HepG2 (cell line): ENCODE measurements around the gene PRRC2A. TPM values are rescaled to one million over a fixed set of nuclear protein-coding genes. Genes with fewer than 3 reads are reported as not detected.

Experiments used
- FOXA1 ChIP-seq, 2 experiments: fragments of 450-650 bp in 1 of 2; sonication (generic) in 1 of 2; formaldehyde crosslinking in 1 of 2; IDR thresholded peaks; 2 replicates each; pipeline versions ENCODE4 v1.4.0 to v1.6.1; 2016 to 2020; ENCODE audit warnings: missing genetic modification reagents in 1 of 2
- FOXA3 ChIP-seq: IDR thresholded peaks from 2 replicates; pipeline ENCODE4 v1.6.1; 2016; ENCODE audit warnings: missing genetic modification reagents, missing compliant biosample characterization
- HNF4G ChIP-seq, 2 experiments: sonication (generic) in 1 of 2; formaldehyde crosslinking in 1 of 2; IDR thresholded peaks; 2 replicates each; pipeline versions ENCODE4 v1.4.0 to v1.6.1; 2011 to 2020; ENCODE audit warnings: borderline replicate concordance in 2 of 2, low read depth in 2 of 2, mild to moderate bottlenecking in 2 of 2, low read length in 1 of 2, missing genetic modification reagents in 1 of 2, moderate library complexity in 1 of 2
- IRF2 ChIP-seq: IDR thresholded peaks from 2 replicates; pipeline ENCODE4 v1.6.1; 2018; ENCODE audit warnings: missing genetic modification reagents, missing compliant biosample characterization
- PHF8 ChIP-seq: sonication (generic); formaldehyde crosslinking; IDR thresholded peaks from 2 replicates; pipeline ENCODE4 v1.5.0; 2020; ENCODE audit warnings: missing genetic modification reagents
- RBAK ChIP-seq: sonication (generic); formaldehyde crosslinking; IDR thresholded peaks from 2 replicates; pipeline ENCODE4 v1.5.1; 2020; ENCODE audit warnings: mild to moderate bottlenecking, missing genetic modification reagents
- RBM22 ChIP-seq: fragments of 200-400 bp; formaldehyde crosslinking; optimal IDR thresholded peaks from 2 replicates; pipeline ENCODE3; 2017; ENCODE audit warnings: mild to moderate bottlenecking, low read length, moderate library complexity
- RFXAP ChIP-seq: sonication (generic); formaldehyde crosslinking; IDR thresholded peaks from 2 replicates; pipeline ENCODE4 v1.4.0; 2020; ENCODE audit warnings: missing genetic modification reagents, borderline replicate concordance
- SAFB2 ChIP-seq: sonication (generic); formaldehyde crosslinking; IDR thresholded peaks from 2 replicates; pipeline ENCODE4 v1.5.1; 2020; ENCODE audit warnings: missing genetic modification reagents, low read depth, mild to moderate bottlenecking, borderline replicate concordance
- SP140L ChIP-seq: sonication (generic); formaldehyde crosslinking; IDR thresholded peaks from 2 replicates; pipeline ENCODE4 v1.4.0; 2020; ENCODE audit warnings: missing genetic modification reagents, borderline replicate concordance
- STAG1 ChIP-seq: sonication (generic); formaldehyde crosslinking; IDR thresholded peaks from 2 replicates; pipeline ENCODE4 v1.4.0; 2020; ENCODE audit warnings: missing genetic modification reagents
- ZBTB20 ChIP-seq: sonication (generic); formaldehyde crosslinking; IDR thresholded peaks from 2 replicates; pipeline ENCODE4 v1.8.1; 2023; ENCODE audit warnings: missing genetic modification reagents, low read depth, mild to moderate bottlenecking, borderline replicate concordance
- ZNF703 ChIP-seq: sonication (generic); formaldehyde crosslinking; IDR thresholded peaks from 2 replicates; pipeline ENCODE4 v1.5.1; 2020; ENCODE audit warnings: missing genetic modification reagents, mild to moderate bottlenecking, moderate library complexity, borderline replicate concordance
- ZNF713 ChIP-seq: sonication (generic); formaldehyde crosslinking; IDR thresholded peaks from 2 replicates; pipeline ENCODE4 v1.4.0; 2020; ENCODE audit warnings: mild to moderate bottlenecking, missing genetic modification reagents
- ZNF724P ChIP-seq: sonication (generic); formaldehyde crosslinking; IDR thresholded peaks from 2 replicates; pipeline ENCODE4 v1.8.0; 2022; ENCODE audit warnings: missing genetic modification reagents, borderline replicate concordance
- ZNF761 ChIP-seq: sonication (generic); formaldehyde crosslinking; conservative IDR thresholded peaks from 2 replicates; pipeline ENCODE4 v1.4.0; 2020; ENCODE audit warnings: mild to moderate bottlenecking, missing genetic modification reagents
- ZNF776 ChIP-seq: sonication (generic); formaldehyde crosslinking; IDR thresholded peaks from 2 replicates; pipeline ENCODE4 v1.4.0; 2020; ENCODE audit warnings: mild to moderate bottlenecking, missing genetic modification reagents
- polyA plus RNA-seq, 8 experiments: library from polyadenylated mRNA; depleted of rRNA in 3 of 8; stranded (reverse) in 7 of 8; unstranded in 1 of 8; fragments of >200 nt; fragmentation: Illumina TruSeq in 4 of 8; extraction: Trizol in 4 of 8; gene quantifications; 2 replicates each; pipeline versions ENCODE4 v1.2.1 to v1.2.3, GENCODE V29; 2011 to 2016; ENCODE audit warnings: low read depth in 4 of 8, missing spikeins in 1 of 8, mixed read lengths in 1 of 8; ENCODE audit not compliant: insufficient read depth in 1 of 8
- total RNA-seq, 5 experiments: library from RNA; depleted of rRNA; stranded (reverse); fragments of >200 nt; fragmentation: Illumina TruSeq; extraction: Trizol; gene quantifications; 2 replicates each; pipeline ENCODE4 v1.2.3, GENCODE V29; 2016; ENCODE audit warnings: low read depth in 1 of 5
- TF ChIP-seq, protein P1 (sequence below): sonication (generic); formaldehyde crosslinking; IDR thresholded peaks from 2 replicates; pipeline ENCODE4 v1.4.0; 2020; ENCODE audit warnings: missing genetic modification reagents, mild to moderate bottlenecking, borderline replicate concordance
- TF ChIP-seq, protein P2 (sequence below): sonication (generic); formaldehyde crosslinking; conservative IDR thresholded peaks from 2 replicates; pipeline ENCODE4 v1.4.0; 2020; ENCODE audit warnings: missing genetic modification reagents
- TF ChIP-seq, protein P3 (sequence below): sonication (generic); formaldehyde crosslinking; IDR thresholded peaks from 2 replicates; pipeline ENCODE4 v1.5.0; 2020; ENCODE audit warnings: missing genetic modification reagents
- TF ChIP-seq, protein P4 (sequence below): IDR thresholded peaks from 2 replicates; pipeline ENCODE4 v1.6.1; 2016; ENCODE audit warnings: low read depth, control low read depth

Gene PRRC2A
- total and polyA plus RNA-seq, 2 of the 13 experiments (the other 11 are each of a cell fraction or from before 2014, with no cell fraction given), result 38.9 to 47.4 TPM

DNA sequence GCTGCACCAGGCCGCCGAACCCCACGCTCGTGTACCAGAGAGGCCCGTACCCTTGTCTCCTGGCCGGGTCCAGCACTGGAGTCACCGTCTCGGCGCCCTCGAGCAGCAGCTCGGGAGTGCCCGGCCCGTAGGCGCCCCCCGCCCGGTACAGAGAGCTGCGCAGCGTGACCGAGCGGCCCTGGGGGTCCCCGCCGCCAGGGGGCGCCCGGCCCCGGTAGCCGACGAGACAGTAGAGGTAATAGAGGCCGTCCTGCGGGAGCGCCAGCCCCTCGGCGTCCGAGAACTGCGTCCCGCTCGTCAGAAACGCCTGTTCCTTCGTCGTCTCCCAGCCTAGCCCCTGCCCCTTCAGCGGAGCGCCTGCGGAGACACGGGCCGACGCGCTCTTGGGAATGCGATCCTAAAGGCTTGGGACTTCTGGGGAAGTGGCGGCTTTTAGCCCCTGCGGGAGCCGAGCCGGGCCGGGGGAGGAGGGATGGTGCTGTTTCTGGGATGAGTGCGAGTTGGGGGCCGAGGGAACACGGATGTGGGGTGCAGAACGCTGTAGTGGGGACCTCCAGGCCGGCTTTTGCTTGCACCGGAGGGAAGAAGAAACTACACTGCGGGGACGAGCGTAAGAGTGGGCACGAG, 39.6 kb upstream of the PRRC2A start (continued):
- TF ChIP-seq, protein P1, sequence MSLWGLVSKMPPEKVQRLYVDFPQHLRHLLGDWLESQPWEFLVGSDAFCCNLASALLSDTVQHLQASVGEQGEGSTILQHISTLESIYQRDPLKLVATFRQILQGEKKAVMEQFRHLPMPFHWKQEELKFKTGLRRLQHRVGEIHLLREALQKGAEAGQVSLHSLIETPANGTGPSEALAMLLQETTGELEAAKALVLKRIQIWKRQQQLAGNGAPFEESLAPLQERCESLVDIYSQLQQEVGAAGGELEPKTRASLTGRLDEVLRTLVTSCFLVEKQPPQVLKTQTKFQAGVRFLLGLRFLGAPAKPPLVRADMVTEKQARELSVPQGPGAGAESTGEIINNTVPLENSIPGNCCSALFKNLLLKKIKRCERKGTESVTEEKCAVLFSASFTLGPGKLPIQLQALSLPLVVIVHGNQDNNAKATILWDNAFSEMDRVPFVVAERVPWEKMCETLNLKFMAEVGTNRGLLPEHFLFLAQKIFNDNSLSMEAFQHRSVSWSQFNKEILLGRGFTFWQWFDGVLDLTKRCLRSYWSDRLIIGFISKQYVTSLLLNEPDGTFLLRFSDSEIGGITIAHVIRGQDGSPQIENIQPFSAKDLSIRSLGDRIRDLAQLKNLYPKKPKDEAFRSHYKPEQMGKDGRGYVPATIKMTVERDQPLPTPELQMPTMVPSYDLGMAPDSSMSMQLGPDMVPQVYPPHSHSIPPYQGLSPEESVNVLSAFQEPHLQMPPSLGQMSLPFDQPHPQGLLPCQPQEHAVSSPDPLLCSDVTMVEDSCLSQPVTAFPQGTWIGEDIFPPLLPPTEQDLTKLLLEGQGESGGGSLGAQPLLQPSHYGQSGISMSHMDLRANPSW, result peak; percentile 31; the same call in 1 of the 2 replicates
- no peak for TF ChIP-seq SP140L (CRISPR knock-in tag)
- TF ChIP-seq, protein P2, sequence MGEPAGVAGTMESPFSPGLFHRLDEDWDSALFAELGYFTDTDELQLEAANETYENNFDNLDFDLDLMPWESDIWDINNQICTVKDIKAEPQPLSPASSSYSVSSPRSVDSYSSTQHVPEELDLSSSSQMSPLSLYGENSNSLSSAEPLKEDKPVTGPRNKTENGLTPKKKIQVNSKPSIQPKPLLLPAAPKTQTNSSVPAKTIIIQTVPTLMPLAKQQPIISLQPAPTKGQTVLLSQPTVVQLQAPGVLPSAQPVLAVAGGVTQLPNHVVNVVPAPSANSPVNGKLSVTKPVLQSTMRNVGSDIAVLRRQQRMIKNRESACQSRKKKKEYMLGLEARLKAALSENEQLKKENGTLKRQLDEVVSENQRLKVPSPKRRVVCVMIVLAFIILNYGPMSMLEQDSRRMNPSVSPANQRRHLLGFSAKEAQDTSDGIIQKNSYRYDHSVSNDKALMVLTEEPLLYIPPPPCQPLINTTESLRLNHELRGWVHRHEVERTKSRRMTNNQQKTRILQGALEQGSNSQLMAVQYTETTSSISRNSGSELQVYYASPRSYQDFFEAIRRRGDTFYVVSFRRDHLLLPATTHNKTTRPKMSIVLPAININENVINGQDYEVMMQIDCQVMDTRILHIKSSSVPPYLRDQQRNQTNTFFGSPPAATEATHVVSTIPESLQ (CRISPR knock-in tag), result no peak
- TF ChIP-seq PHF8 (CRISPR knock-in tag), result peak; percentile 82
- peak; percentile 82 for TF ChIP-seq ZNF776 (CRISPR knock-in tag)
- TF ChIP-seq SAFB2 (CRISPR knock-in tag), result peak; percentile 74; the same call in 1 of the 2 replicates
- TF ChIP-seq ZNF713 (CRISPR knock-in tag), result 0 out of 2 replicates have a peak, but pooled peaks have one; percentile 43
- TF ChIP-seq STAG1 (CRISPR knock-in tag), result peak; percentile 76
- TF ChIP-seq ZNF761, result no peak
- TF ChIP-seq RFXAP (CRISPR knock-in tag), result 0 out of 2 replicates have a peak, but pooled peaks have one; percentile 19
- peak; percentile 52; the same call in 1 of the 2 replicates for TF ChIP-seq IRF2
- TF ChIP-seq, protein P3, sequence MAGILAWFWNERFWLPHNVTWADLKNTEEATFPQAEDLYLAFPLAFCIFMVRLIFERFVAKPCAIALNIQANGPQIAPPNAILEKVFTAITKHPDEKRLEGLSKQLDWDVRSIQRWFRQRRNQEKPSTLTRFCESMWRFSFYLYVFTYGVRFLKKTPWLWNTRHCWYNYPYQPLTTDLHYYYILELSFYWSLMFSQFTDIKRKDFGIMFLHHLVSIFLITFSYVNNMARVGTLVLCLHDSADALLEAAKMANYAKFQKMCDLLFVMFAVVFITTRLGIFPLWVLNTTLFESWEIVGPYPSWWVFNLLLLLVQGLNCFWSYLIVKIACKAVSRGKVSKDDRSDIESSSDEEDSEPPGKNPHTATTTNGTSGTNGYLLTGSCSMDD, result no peak
- TF ChIP-seq RBAK (CRISPR knock-in tag), result no peak; the same call in 1 of the 2 replicates
- TF ChIP-seq ZNF724P (CRISPR knock-in tag), result peak; percentile 55; the same call in 1 of the 2 replicates
- TF ChIP-seq FOXA3 (CRISPR knock-in tag), result peak; percentile 42; the same call in 1 of the 2 replicates
- TF ChIP-seq ZBTB20 (CRISPR knock-in tag), result no peak
- TF ChIP-seq HNF4G (IDR thresholded peaks at IDR 0.05; ENCODE audit: borderline replicate concordance, low read depth, low read length), result no peak
- peak; percentile 15; the same call in 1 of the 2 replicates for TF ChIP-seq HNF4G (CRISPR knock-in tag; IDR thresholded peaks at IDR 0.05; ENCODE audit: borderline replicate concordance, low read depth)
- TF ChIP-seq FOXA1 (IDR thresholded peaks at IDR 0.05), result no peak
- 0 out of 2 replicates have a peak, but pooled peaks have one; percentile 6 for TF ChIP-seq FOXA1 (CRISPR knock-in tag; IDR thresholded peaks at IDR 0.05)
- TF ChIP-seq ZNF703 (CRISPR knock-in tag), result no peak
- TF ChIP-seq RBM22, result no peak
- TF ChIP-seq, protein P4, sequence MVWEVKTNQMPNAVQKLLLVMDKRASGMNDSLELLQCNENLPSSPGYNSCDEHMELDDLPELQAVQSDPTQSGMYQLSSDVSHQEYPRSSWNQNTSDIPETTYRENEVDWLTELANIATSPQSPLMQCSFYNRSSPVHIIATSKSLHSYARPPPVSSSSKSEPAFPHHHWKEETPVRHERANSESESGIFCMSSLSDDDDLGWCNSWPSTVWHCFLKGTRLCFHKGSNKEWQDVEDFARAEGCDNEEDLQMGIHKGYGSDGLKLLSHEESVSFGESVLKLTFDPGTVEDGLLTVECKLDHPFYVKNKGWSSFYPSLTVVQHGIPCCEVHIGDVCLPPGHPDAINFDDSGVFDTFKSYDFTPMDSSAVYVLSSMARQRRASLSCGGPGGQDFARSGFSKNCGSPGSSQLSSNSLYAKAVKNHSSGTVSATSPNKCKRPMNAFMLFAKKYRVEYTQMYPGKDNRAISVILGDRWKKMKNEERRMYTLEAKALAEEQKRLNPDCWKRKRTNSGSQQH, result no peak
